Parietal lobe (tissue), 2 donors: ENCODE measurements around the gene MTRF1L. TPM values are rescaled to one million over a fixed set of nuclear protein-coding genes. Genes with fewer than 3 reads are reported as not detected.

Experiments
- small RNA-seq: library from RNA; depleted of rRNA; stranded (forward); fragments of <200 nt; gene quantifications from one replicate; pipeline ENCODE3, GENCODE V24; 2014; ENCODE audit warnings: low replicate concordance
- total RNA-seq: library from RNA; depleted of rRNA; stranded (reverse); fragments of >200 nt; gene quantifications from one replicate; pipeline ENCODE4 v1.2.3, GENCODE V29; 2014

Gene MTRF1L
- 23.2 TPM for total RNA-seq

DNA sequence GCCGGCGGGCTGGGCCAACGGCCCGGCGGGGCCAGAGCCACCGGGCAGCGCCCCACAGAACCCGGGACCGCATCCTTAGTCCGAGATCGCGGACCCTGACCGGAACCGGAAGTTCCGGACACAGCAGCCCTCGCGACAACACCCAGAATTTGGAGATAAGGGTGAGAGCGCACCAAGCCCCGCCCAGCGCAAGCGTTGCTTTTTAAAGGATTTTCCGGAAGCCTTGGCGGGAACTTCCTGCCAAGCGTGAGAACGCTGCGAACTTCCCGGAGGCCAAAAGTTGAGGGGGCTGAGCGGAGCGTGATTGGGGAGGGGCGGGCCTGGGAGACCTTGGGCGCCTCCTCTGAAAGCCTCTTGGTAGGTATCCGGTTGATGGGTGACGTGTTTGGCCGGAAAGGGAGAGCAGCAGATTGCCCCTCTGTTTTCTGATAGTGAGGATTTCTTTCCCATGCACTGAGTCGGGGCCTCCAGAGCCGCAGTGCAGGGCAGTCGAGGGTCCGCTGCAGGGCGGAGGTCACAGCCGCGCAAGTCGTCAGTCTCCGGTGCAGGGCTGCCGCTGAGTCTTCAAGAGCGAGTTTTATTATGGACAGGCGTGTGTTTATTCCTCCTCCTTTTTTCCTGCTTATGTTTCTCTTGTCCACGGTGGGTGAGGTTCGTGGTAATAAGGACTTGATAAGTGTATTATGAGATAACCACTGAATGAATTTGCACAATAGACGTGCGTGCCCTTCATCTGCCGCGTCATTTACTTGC, at the start of gene MTRF1L:
Gene MTRF1L, minus strand, starts transcription at position 97 of the 753 bp plus-strand sequence. Its CDS starts 24 bp downstream, at position 73.

DNA sequence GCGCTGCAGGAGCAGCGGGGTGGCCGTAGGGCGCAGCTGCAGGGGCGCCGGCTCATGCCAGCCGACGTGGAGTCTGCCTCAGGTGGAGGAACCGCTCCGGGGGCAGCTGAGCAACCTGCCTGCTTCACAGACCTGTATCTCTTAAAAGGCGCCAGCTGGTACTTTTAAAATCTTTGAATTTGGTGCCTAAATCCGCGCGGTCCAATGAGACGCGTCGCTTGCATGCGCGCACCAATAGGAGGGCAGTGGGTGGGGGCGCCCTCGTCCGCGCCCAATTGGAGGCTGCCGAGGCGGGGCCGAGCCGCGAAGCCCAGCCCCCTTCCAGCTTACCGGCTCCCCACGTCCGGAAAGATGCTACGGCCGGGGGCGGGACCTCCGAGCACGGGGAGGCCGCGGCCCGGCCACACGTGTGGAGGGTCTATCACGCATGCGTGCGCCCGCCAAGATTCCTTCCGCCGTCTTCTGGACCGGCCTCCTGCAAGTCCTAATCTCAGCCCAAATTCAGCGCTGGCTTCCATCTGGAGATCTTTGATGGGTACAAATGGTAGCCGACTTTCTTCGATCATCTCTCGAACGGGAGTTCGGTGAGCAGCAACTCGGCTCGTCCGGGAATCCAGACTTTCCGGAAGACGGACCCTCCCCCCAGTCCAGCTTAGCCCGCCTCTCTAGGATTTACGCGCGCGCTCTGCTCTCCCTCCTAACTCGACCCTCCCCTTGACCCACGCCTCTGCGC, 19.4 kb downstream of the MTRF1L start, which contains the start of gene FBXO5:
Gene FBXO5, minus strand, starts transcription at position 138 of the 733 bp plus-strand sequence. Its CDS starts 82 bp downstream, at position 56.

Small RNAs within 50 kb of the gene (small RNA-seq; reads per million reads assigned to genes)
- gene AL080276.1: not detected

Other genes starting within 250 kb of the MTRF1L start
- gene FBXO5, start 19.7 kb downstream of the MTRF1L start, total RNA-seq: 10.0 TPM
- gene RGS17, start 128.6 kb upstream of the MTRF1L start, total RNA-seq: 82.6 TPM